T-helper 2 cell treated with Interferon-gamma antibody and Interleukin-4, amounts not matched to agents 5 μg/mL and 100 μg/mL, for 36 hours (primary cell): Measurements from ENCODE around the gene ELL2.
A peak's percentile ranks its signal among the peaks of the same experiment; 100 is the strongest.
"Not testable (repeated sequence)": the region's sequence is repeated elsewhere in the genome, so short reads cannot be mapped to it uniquely, and the experiment has no call there.

Experiments used
- DNase-seq: peaks from one replicate; pipeline ENCODE4 v3.0.0; 2021; ENCODE audit warnings: low spot score
- H3K27ac Mint-ChIP-seq: one replicate; pipeline ENCODE4 v1.8.0; 2021; ENCODE audit warnings: mild to moderate bottlenecking, mixed read lengths
- H3K27me3 Mint-ChIP-seq: one replicate; pipeline ENCODE4 v1.8.0; 2021; ENCODE audit warnings: low read depth, mixed read lengths
- H3K36me3 Mint-ChIP-seq: one replicate; pipeline ENCODE4 v1.8.0; 2021; ENCODE audit warnings: low read depth, mixed read lengths
- H3K4me1 Mint-ChIP-seq: one replicate; pipeline ENCODE4 v1.8.0; 2021; ENCODE audit warnings: low read depth, mixed read lengths
- H3K4me3 Mint-ChIP-seq: one replicate; pipeline ENCODE4 v1.8.0; 2022; ENCODE audit warnings: mild to moderate bottlenecking, moderate library complexity, mixed read lengths
- H3K9me3 Mint-ChIP-seq: one replicate; pipeline ENCODE4 v1.8.0; 2021; ENCODE audit warnings: mixed read lengths

The ELL2 gene

GRCh38 chr5:95874246-95874645 is 87.4 kb downstream of the ELL2 start:
- H3K4me3 Mint-ChIP-seq = no peak overlapping the region
- H3K27me3 Mint-ChIP-seq = no peaks in the 10 kb centered on the region
- H3K4me1 Mint-ChIP-seq = peaks cover 20% of the 10 kb centered on the region
- DNase-seq = no peak
- no peaks in the 10 kb centered on the region for H3K36me3 Mint-ChIP-seq
- H3K27ac Mint-ChIP-seq = no peak overlapping the region
- no peaks in the 10 kb centered on the region for H3K9me3 Mint-ChIP-seq

- DNase-seq = no peak
- no peak overlapping the region for H3K4me3 Mint-ChIP-seq
- peaks cover 24% of the 10 kb centered on the region for H3K4me1 Mint-ChIP-seq
- H3K27me3 Mint-ChIP-seq = no peaks in the 10 kb centered on the region
- H3K27ac Mint-ChIP-seq = no peak overlapping the region
- no peaks in the 10 kb centered on the region for H3K36me3 Mint-ChIP-seq
- H3K9me3 Mint-ChIP-seq = no peaks in the 10 kb centered on the region
Observed at GRCh38 chr5:95873351-95873750, 88.3 kb downstream of the ELL2 start.

GRCh38 chr5:95872346-95873268 is 89.0 kb downstream of the ELL2 start:
- H3K4me1 Mint-ChIP-seq = peaks cover 25% of the 10 kb centered on the region
- no peaks in the 10 kb centered on the region for H3K36me3 Mint-ChIP-seq
- H3K4me3 Mint-ChIP-seq = no peak overlapping the region
- no peak overlapping the region for H3K27ac Mint-ChIP-seq
- H3K9me3 Mint-ChIP-seq = no peaks in the 10 kb centered on the region
- H3K27me3 Mint-ChIP-seq = no peaks in the 10 kb centered on the region
- no peak for DNase-seq

- Mint-ChIP-seq H3K4me1 (peaks cover 27% of the 10 kb centered on the region), H3K4me3 (peak overlapping the region; percentile 78)
Observed at GRCh38 chr5:95871146-95871806, 90.4 kb downstream of the ELL2 start.

GRCh38 chr5:95870105-95870672 is 91.5 kb downstream of the ELL2 start:
- peak overlapping the region; percentile 78 for H3K4me3 Mint-ChIP-seq
- H3K27ac Mint-ChIP-seq = peak overlapping the region; percentile 92
- no peaks in the 10 kb centered on the region for H3K27me3 Mint-ChIP-seq
- peaks cover 27% of the 10 kb centered on the region for H3K4me1 Mint-ChIP-seq
- H3K9me3 Mint-ChIP-seq = no peaks in the 10 kb centered on the region
- H3K36me3 Mint-ChIP-seq = no peaks in the 10 kb centered on the region
- peak; percentile 71 for DNase-seq

More at GRCh38 chr5:95871146-95871806, 90.4 kb downstream of the ELL2 start:
- no peaks in the 10 kb centered on the region for H3K9me3 Mint-ChIP-seq
- no peak for DNase-seq
- H3K27me3 Mint-ChIP-seq = no peaks in the 10 kb centered on the region
- H3K36me3 Mint-ChIP-seq = no peaks in the 10 kb centered on the region
- H3K27ac Mint-ChIP-seq = no peak overlapping the region

GRCh38 chr5:95869173-95869855 is 92.3 kb downstream of the ELL2 start:
- not testable (repeated sequence) for H3K9me3 Mint-ChIP-seq, H3K27me3 Mint-ChIP-seq, H3K36me3 Mint-ChIP-seq
- DNase-seq = peak; percentile 68
- peaks cover 27% of the 10 kb centered on the region for H3K4me1 Mint-ChIP-seq
- H3K27ac Mint-ChIP-seq = peak overlapping the region; percentile 75
- H3K4me3 Mint-ChIP-seq = peak overlapping the region; percentile 65

- no peak overlapping the region for H3K27ac Mint-ChIP-seq
- H3K4me3 Mint-ChIP-seq = no peak overlapping the region
- H3K27me3 Mint-ChIP-seq = no peaks in the 10 kb centered on the region
- H3K4me1 Mint-ChIP-seq = peaks cover 32% of the 10 kb centered on the region
- H3K9me3 Mint-ChIP-seq = no peaks in the 10 kb centered on the region
- no peak for DNase-seq
- no peaks in the 10 kb centered on the region for H3K36me3 Mint-ChIP-seq
Observed at GRCh38 chr5:95868136-95868535, 93.5 kb downstream of the ELL2 start.

GRCh38 chr5:95866435-95867040 is 95.1 kb downstream of the ELL2 start:
- Mint-ChIP-seq H3K36me3 (no peaks in the 10 kb centered on the region), H3K27ac (no peak overlapping the region), H3K27me3 (no peaks in the 10 kb centered on the region), H3K4me3 (no peak overlapping the region), H3K9me3 (no peaks in the 10 kb centered on the region), H3K4me1 (peaks cover 45% of the 10 kb centered on the region)
- no peak for DNase-seq

- Mint-ChIP-seq H3K4me3 (no peak overlapping the region), H3K4me1 (peaks cover 42% of the 10 kb centered on the region), H3K36me3 (no peaks in the 10 kb centered on the region), H3K27me3 (no peaks in the 10 kb centered on the region), H3K27ac (no peak overlapping the region), H3K9me3 (no peaks in the 10 kb centered on the region)
- DNase-seq = no peak
Observed at GRCh38 chr5:95864944-95865504, 96.6 kb downstream of the ELL2 start.

GRCh38 chr5:95864456-95864855 is 97.2 kb downstream of the ELL2 start:
- no peaks in the 10 kb centered on the region for H3K27me3 Mint-ChIP-seq
- no peak overlapping the region for H3K4me3 Mint-ChIP-seq
- H3K9me3 Mint-ChIP-seq = no peaks in the 10 kb centered on the region
- no peak for DNase-seq
- no peak overlapping the region for H3K27ac Mint-ChIP-seq
- no peaks in the 10 kb centered on the region for H3K36me3 Mint-ChIP-seq
- H3K4me1 Mint-ChIP-seq = peaks cover 39% of the 10 kb centered on the region

GRCh38 chr5:95863383-95863757 is 98.3 kb downstream of the ELL2 start:
- DNase-seq = no peak
- Mint-ChIP-seq H3K4me1 (peaks cover 43% of the 10 kb centered on the region), H3K27ac (no peak overlapping the region), H3K9me3 (no peaks in the 10 kb centered on the region), H3K36me3 (no peaks in the 10 kb centered on the region), H3K4me3 (no peak overlapping the region), H3K27me3 (no peaks in the 10 kb centered on the region)

- Mint-ChIP-seq H3K27ac (peak overlapping the region; percentile 14), H3K4me1 (peaks cover 45% of the 10 kb centered on the region), H3K9me3 (no peaks in the 10 kb centered on the region), H3K27me3 (no peaks in the 10 kb centered on the region), H3K36me3 (no peaks in the 10 kb centered on the region), H3K4me3 (peak overlapping the region; percentile 35)
- DNase-seq = no peak
Observed at GRCh38 chr5:95862671-95863382, 98.8 kb downstream of the ELL2 start.
